Testis (tissue), 2 donors: ENCODE results near the gene PI4KB.

ENCODE experiments used
- POLR2A ChIP-seq: fragments of 450-650 bp; IDR thresholded peaks from one replicate; pipeline ENCODE4 v1.6.1; 2017; ENCODE audit warnings: antibody characterized with exemption, mild to moderate bottlenecking, moderate library complexity
- TF ChIP-seq, protein P1 (sequence below), 3 experiments: fragments of 450-650 bp in 2 of 3; fragments of 200-600 bp in 1 of 3; sonication (generic) in 1 of 3; IDR thresholded peaks; one replicate each; pipeline ENCODE4 v1.5.1; 2016 to 2019; ENCODE audit warnings: antibody characterized with exemption in 3 of 3, mild to moderate bottlenecking in 2 of 3, moderate library complexity in 1 of 3

DNA sequence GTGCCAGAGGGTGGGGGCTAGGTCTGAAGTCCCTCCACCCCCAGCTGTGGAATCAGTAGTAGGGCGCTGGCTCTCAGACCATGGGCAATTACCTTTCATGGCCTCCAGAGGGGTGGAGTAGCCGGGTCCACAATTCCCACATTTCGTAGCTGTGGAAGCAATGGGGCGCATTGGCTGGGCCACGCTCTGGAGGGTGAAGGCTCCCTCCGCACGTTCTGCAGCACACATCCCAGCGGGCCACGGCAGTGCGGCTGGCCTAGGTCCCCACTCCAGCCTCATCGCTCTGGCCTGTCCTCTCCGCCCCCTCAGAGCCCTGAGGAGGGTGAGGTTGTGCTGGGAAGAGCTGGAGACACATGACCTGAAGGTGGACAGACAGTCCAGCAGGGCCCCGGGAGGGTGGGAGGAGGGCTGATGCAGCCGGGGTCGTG is 42.4 kb upstream of the PI4KB start:
- TF ChIP-seq, protein P1, sequence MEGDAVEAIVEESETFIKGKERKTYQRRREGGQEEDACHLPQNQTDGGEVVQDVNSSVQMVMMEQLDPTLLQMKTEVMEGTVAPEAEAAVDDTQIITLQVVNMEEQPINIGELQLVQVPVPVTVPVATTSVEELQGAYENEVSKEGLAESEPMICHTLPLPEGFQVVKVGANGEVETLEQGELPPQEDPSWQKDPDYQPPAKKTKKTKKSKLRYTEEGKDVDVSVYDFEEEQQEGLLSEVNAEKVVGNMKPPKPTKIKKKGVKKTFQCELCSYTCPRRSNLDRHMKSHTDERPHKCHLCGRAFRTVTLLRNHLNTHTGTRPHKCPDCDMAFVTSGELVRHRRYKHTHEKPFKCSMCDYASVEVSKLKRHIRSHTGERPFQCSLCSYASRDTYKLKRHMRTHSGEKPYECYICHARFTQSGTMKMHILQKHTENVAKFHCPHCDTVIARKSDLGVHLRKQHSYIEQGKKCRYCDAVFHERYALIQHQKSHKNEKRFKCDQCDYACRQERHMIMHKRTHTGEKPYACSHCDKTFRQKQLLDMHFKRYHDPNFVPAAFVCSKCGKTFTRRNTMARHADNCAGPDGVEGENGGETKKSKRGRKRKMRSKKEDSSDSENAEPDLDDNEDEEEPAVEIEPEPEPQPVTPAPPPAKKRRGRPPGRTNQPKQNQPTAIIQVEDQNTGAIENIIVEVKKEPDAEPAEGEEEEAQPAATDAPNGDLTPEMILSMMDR (IDR thresholded peaks at IDR 0.05), result no peak
- TF ChIP-seq POLR2A, result no peak
